HEK293T (cell line): ENCODE data around the gene CPEB2.

ENCODE experiments used
- ARNT ChIP-seq: fragments of 450-650 bp; IDR thresholded peaks from 2 replicates; pipeline ENCODE4 v1.6.1; 2017; ENCODE audit warnings: mild to moderate bottlenecking
- ELF4 ChIP-seq: fragments of 450-650 bp; IDR thresholded peaks from 2 replicates; pipeline ENCODE4 v1.6.1; 2017; ENCODE audit warnings: antibody characterized with exemption
- LEF1 ChIP-seq: fragments of 450-650 bp; IDR thresholded peaks from 2 replicates; pipeline ENCODE4 v1.6.1; 2017; ENCODE audit warnings: mild to moderate bottlenecking, borderline replicate concordance
- SP1 ChIP-seq: fragments of 450-650 bp; IDR thresholded peaks from 2 replicates; pipeline ENCODE4 v1.6.1; 2017
- SUZ12 ChIP-seq: fragments of 450-650 bp; IDR thresholded peaks from 2 replicates; pipeline ENCODE4 v1.6.1; 2016; ENCODE audit warnings: mild to moderate bottlenecking

GRCh38 chr4:15024386-15024785 is 22.1 kb downstream of the CPEB2 start:
- TF ChIP-seq SP1 (no peak), SUZ12 (no peak), ARNT (no peak), LEF1 (no peak), ELF4 (no peak)
